Measurements from ENCODE around the gene ANGEL2.

GRCh38 chr1:212980123-212980785 lies 35.4 kb downstream of the ANGEL2 start:
- TF ChIP-seq POLR2A (IDR thresholded peaks at IDR 0.05; ENCODE audit: low read length) = no peak
- TF ChIP-seq GATA1 (IDR thresholded peaks at IDR 0.05; ENCODE audit: low read depth, low read length) = no peak
